Stimulated activated CD8-positive, alpha-beta memory T cell treated with anti-CD3 and anti-CD28 coated beads, Interleukin-15, amount 100 ng/mL, for 24 hours (primary cell): ENCODE results near the gene SKP1.

Experiments
- DNase-seq: peaks from one replicate; pipeline ENCODE4 v3.0.0-alpha.2; 2020; ENCODE audit warnings: low read depth

The SKP1 gene

GRCh38 chr5:134130239-134130945, 46.4 kb downstream of the SKP1 start:
- DNase-seq, result no peak

GRCh38 chr5:134129411-134130238, 47.1 kb downstream of the SKP1 start:
- DNase-seq, result no peak

- no peak for DNase-seq
Measured at GRCh38 chr5:134128648-134128995, 48.1 kb downstream of the SKP1 start.

GRCh38 chr5:134127988-134128647, 48.6 kb downstream of the SKP1 start:
- DNase-seq, result no peak

GRCh38 chr5:134127376-134127861, 49.3 kb downstream of the SKP1 start:
- DNase-seq, result no peak

GRCh38 chr5:134125039-134126015, 51.4 kb downstream of the SKP1 start:
- no peak for DNase-seq

- no peak for DNase-seq
Measured at GRCh38 chr5:134124289-134125038, 52.3 kb downstream of the SKP1 start.

GRCh38 chr5:134123360-134123759, 53.4 kb downstream of the SKP1 start:
- DNase-seq, result no peak

GRCh38 chr5:134122530-134122929, 54.2 kb downstream of the SKP1 start:
- DNase-seq, result no peak

GRCh38 chr5:134120386-134121138, 56.2 kb downstream of the SKP1 start:
- no peak for DNase-seq

GRCh38 chr5:134119720-134120119, 57.0 kb downstream of the SKP1 start:
- no peak for DNase-seq

GRCh38 chr5:134118212-134118835, 58.4 kb downstream of the SKP1 start:
- no peak for DNase-seq

GRCh38 chr5:134116789-134117761, 59.7 kb downstream of the SKP1 start:
- DNase-seq, result no peak

GRCh38 chr5:134116286-134116685, 60.5 kb downstream of the SKP1 start:
- DNase-seq, result no peak

- no peak for DNase-seq
Measured at GRCh38 chr5:134115806-134116175, 61.0 kb downstream of the SKP1 start.

- DNase-seq, result no peak
Measured at GRCh38 chr5:134114886-134115805, 61.6 kb downstream of the SKP1 start.
